GM19452 (cell line): Measurements from ENCODE around the gene SLC35F5.
"Not testable (repeated sequence)": the region's sequence is repeated elsewhere in the genome, so short reads cannot be mapped to it uniquely, and the experiment has no call there.

Experiments
- ATAC-seq: cut with Tn5 transposase; IDR thresholded peaks from one replicate; pipeline ENCODE4 v1.9.1; 2021; ENCODE audit not compliant: unreplicated experiment

The SLC35F5 gene

GRCh38 chr2:113757138-113757657 is 756 bp upstream of the SLC35F5 start:
- ATAC-seq, result no peak

DNA sequence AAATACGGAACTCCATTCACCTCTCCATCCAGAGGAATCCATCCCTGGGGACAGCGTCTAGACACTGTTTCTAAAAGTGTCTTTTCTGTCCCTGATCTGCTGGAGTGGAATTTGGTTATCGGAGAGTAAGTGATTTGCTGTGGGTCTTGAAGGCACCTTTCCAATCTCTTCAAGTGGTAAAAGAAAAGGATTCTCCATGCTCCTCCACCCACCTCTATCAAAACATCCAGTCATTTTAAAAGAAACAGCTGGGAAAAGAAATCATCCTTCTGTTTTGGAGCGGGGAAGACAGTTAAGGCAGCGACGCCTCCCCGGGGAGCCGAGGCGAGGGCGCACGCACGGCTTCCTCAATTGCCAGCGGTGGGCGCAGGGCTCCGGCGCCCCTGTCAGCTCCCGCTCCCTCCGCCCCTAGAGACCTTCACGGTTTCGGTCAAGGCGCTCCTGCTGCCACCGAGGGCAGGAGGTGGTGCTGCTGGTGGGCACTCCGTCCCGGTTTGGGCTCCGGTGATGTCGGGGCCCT is 547 bp downstream of the SLC35F5 start:
- ATAC-seq, result peak; percentile 30

DNA sequence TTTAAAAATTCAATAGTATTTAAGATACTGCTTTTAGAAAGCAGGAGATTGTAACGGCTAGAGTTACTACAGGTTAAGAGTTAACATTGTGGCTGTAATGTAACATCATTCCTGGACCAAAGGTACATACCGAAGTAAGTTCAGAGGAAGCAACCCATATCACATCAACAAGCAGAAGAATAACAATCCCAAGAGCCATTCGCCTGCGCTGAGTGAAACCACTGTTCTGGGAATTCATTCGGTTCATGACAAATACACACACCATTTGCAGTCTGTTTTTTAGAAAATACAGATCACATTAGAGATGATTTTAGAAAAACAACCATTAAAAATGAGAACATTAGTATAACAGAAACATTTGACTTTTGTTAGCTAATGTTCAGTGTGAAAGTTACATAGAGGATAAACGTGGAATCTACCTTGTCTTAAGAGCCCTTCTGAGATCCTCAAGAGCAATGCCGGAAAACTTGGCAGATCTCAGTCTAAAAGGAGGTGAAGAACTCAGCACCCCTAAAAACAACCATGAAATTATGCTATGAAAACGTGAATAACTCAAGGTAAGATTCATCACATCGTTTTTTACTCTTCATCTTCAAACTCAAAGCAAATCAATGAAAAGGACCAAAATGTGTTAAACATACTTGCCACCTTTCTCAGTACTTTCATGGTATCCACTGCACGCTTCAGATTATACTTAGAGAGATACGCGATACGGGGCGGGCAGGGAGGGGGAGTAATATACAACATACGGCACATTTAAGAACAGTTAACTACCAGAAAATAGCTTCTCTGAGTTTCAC is 1.2 kb downstream of the SLC35F5 start:
- ATAC-seq, result no peak

DNA sequence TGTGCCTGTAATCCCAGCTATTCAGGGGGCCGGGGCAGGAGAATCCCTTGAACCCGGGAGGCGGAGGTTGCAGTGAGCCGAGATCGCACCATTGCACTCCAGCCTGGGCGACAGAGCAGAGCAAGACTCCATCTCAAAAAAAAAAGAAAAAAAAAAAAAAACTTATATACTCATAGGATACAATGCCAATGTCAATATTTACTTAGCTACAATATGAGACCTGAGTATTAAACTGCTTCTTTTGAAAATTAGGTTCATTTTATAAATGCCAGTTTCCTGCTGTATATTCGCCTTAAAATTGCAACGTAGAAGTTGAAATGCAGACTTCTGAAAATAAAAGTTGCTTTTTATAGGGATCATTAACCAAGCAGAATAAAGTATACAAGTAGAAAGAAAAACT is 2.3 kb downstream of the SLC35F5 start:
- no peak for ATAC-seq

DNA sequence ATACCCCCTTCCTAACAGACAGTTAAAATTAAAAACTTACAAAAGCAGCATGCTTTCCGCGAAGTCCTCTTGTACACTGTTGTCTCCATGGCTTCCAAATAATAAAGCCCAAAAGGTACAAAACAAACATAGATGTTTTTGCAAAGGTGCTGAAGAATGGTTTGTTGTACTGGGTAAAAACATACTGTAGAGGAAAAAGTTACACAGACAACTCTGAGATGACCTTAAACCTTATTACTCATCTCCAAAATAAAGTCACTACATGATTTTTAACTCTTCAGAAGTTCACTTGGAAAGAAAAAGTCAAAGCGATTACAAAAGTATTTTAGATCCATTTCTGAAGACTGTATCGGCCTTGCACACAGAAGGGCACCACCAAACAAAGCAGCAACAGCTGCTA is 6.1 kb downstream of the SLC35F5 start:
- ATAC-seq, result no peak

GRCh38 chr2:113741091-113741490 is 15.4 kb downstream of the SLC35F5 start:
- no peak for ATAC-seq

DNA sequence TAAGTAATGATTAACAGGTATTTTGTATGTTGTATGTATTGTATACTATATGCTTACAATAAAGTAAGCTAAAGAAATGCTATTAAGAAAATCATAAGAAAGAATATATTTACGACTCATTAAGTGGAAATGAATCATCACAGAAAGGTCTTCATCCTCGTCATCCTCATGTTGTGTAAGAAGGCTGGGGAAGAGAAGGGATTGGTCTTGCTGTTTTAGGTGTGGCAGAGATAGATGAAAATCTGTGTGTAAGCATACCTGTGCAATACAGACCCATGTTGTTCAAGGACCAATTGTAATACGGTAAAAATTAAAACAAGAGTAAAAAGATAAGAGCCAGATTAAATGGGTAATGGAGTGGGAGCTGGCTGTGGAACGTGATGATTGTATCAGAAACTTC is 16.6 kb downstream of the SLC35F5 start:
- no peak for ATAC-seq

- peak; percentile 69 for ATAC-seq
These were observed 22.3 kb downstream of the SLC35F5 start for GRCh38 chr2:113734185-113734584.

- ATAC-seq, result no peak
These were observed 32.4 kb downstream of the SLC35F5 start for GRCh38 chr2:113724010-113724409.

GRCh38 chr2:113723411-113723810 is 33.0 kb downstream of the SLC35F5 start:
- ATAC-seq, result no peak

DNA sequence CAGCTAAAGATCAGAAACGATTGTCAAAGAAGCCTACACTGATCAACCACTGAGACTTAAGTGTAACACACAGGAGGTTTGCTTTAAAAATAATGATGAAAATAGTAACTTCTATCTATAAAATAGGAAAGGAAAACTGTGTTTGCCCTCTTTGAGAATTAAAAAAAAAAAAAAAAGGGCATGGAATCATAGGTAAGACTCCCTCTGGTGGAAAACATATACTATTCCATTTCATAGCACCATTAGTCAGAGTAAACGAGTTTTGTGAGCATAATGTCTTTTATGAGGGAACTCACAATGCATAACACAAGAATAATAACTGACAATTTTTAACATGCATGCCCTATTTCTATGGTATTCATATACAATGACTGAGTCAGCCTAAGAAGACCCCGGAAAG is 36.3 kb downstream of the SLC35F5 start:
- no peak for ATAC-seq

GRCh38 chr2:113716291-113716690 is 40.2 kb downstream of the SLC35F5 start:
- no peak for ATAC-seq

DNA sequence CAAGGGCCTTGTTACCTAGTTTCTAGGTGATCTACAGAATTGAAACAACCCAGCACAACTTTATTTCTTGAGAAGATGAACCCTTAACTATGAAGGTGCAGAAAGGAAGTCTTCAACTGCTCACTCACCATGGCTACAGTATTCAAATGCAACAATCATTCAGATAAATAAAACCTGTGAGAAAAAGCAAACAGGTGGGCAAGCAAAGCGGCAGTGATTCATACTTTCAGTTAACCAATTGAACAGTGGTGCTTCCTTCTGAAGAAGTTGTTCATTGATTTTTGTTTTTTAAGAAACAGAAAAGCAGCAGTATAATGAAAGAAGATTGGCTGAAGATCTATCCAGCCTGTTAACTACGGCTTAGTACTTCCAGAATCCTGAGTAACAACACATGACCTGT is 43.5 kb downstream of the SLC35F5 start:
- no peak for ATAC-seq

GRCh38 chr2:113711851-113712250 is 44.6 kb downstream of the SLC35F5 start:
- ATAC-seq, result no peak

- ATAC-seq, result no peak
These were observed 47.4 kb downstream of the SLC35F5 start for GRCh38 chr2:113709022-113709421.

DNA sequence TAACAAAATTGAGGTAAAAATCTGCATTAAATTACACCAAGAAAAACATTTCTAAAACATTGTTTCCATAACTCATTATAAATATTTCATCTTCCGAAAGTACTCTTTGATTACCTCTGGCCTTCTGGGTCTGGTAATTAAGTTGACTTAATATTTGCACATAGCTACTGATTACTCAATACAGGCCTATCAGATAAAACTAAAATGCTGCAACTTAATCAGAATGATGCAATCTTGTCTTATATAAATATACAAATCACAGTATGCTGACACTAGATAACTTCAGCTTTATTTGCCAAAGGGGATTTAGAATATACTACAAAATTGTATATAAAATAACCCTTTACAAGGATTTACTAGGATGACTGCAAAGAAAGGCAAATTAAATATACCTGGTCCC is 49.3 kb downstream of the SLC35F5 start:
- no peak for ATAC-seq

DNA sequence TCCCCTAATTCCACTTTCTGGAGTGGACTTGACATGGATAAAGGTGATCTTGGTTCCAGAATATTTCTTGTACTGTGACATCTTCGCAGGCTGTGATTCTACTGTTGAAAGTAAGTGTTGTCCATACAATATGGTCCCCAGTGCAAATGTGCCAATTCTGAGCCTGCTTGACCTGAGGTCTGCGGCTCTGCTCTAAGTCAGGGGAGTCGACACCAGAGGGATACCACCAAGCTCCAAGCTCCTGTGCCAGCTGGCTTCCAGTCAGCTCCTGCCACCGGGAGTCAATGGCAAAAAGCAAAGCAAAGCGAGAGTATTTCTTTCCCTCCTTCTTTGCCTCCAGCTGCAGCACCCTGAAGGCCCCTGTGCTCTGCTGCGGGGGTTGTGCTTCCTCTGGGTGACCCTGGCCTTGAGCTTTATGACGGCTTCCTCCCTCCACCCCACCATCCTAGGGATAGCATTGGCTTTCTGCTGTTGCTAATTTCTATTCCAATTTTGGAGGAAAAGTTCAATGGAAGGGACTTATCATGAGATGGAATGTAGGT is 50.4 kb downstream of the SLC35F5 start:
- ATAC-seq, result no peak

GRCh38 chr2:113704300-113704993 is 52.0 kb downstream of the SLC35F5 start:
- not testable (repeated sequence) for ATAC-seq

- ATAC-seq, result no peak
These were observed 52.8 kb downstream of the SLC35F5 start for GRCh38 chr2:113703386-113704299.

GRCh38 chr2:113700186-113700841 is 56.1 kb downstream of the SLC35F5 start:
- peak; percentile 84 for ATAC-seq
